ENCODE results near the gene TAS1R1.

GRCh38 chr1:6508154-6508815, 46.8 kb upstream of the TAS1R1 start:
- TF ChIP-seq CTCF (optimal IDR thresholded peaks at IDR 0.05 in 1 of 3, IDR thresholded peaks at IDR 0.05 in 1 of 3, conservative IDR thresholded peaks at IDR 0.05 in 1 of 3; ENCODE audit: extremely low read depth in 1 of 3, insufficient read depth in 2 of 3, low read length in 3 of 3) (no peak), EZH2 (IDR thresholded peaks at IDR 0.05; ENCODE audit: low read length) (no peak)
